ENCODE results near the gene FUBP1.
"Not testable (repeated sequence)": the region's sequence is repeated elsewhere in the genome, so short reads cannot be mapped to it uniquely, and the experiment has no call there.

The FUBP1 gene

DNA sequence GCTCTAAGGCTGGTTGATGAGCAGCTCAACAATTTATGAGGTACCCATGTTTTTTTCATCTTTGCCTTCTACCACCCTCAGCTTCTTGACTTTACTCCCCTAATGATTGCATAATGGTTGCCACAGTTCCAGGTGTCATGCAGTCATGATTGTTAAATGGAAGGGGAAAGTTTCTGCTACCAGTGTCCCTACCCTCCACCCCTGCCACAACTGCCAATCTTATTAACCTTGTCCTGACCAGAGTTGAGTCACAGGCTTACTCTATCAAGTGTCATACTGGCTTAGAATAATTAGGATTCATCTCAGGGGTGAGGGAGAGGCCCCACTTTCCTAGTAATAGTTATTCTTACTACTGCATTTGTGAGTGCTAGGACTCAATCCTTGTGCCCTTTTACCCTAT is 7.9 kb upstream of the FUBP1 start:
- DNase-seq: no peak

DNA sequence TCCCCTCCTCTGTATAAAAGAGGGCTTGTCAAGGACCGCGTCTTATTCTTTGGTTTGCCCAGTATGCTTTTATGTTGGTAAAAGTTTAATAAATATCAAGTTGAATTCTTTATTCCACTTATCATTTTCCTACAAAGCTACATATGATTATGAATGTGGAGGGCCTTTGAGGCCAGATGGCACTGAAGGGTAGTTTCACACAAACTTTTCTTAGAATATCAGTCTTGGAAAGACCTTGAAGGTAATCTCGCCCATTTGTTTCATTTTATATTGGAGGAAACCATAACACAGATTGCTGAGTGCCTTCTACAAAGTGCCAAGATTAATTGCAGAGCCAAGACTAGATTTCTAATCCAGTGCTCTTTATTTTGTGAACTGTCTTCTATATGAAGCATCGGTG is 5.8 kb upstream of the FUBP1 start:
- no peak for DNase-seq

DNA sequence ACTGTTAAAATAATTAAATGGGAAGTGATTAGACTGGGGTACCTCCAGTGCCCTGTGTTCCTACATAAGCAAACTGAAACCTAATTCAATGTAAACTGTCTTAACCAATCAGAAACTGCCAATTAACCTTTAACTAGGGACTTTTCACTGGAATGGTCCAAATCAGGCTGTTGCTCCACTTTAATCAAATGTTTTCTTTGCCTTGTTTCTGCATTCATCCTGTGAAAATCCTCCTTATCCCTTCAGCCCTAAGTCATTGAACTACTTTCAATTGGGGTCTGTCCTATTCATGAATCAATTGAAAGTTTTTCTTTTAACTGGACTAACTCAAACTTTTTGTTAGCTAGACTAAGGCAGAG is 5.1 kb upstream of the FUBP1 start:
- DNase-seq: no peak

DNA sequence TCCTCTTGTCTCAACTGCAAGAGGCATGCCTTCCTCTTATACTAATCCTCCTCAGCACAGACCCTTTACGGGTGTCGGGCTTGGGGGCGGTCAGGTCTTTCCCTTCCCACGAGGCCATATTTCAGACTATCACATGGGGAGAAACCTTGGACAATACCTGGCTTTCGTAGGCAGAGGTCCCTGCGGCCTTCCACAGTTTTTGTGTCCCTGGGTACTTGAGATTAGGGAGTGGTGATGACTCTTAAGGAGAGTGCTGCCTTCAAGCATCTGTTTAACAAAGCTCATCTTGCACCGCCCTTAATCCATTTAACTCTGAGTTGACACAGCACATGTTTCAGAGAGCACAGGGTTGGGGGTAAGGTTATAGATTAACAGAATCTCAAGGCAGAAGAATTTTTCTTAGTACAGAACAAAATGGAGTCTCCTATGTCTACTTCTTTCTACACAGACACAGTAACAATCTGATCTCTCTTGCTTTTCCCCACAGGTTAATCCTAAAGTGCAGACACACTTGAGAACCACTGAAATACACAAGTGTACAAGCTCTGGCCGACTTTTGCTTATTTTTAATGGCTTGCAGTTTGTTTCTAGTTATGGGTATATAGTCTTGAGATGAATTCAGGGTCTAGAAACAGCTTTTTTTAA is 4.6 kb upstream of the FUBP1 start:
- not testable (repeated sequence) for DNase-seq

DNA sequence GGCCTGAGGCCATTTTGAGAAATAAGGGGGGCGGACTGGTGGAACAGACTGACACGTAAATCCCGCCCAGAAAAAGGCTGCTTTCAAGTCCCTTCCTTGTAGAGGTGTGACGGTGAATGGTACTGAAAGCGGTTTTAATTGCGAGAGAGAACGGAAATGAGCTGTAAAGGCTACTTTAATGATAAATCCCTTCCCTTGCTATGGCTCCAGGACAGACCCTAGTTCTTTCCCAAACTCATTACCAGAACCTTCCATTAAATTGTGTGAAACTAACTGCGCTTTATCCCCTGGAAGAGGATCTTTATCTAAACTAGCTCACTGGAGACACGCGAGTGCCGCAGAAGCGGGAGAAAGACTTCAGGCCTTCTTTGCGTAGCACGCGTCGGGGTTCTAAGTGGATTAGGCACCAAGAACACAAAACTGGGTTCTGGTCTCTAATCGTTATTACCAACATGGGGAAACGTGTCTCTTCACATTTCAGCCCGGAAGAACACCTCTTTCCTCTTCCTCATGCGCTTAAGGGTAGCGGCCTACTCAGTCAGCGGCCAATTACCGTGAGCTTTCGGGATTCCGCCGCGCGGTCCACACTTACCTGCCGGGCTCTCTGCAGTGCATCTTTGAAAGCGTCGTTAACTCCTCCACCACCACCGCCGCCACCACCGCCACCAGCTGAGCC is 441 bp downstream of the FUBP1 start:
- peak; percentile 97 for DNase-seq

DNA sequence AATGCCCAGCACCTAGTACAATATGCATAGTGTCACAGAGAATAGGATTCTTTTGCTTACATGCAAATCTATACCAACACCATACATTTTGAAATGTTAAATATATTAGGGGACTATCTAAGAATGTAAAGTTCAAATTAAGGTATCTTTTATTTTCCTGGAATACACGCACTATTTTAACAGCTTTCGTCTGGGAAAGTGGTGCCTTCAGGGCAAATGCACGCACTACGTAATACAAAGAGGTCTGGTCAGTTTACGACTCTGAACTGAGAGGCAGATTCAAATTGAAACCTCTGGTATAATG is 931 bp downstream of the FUBP1 start:
- no peak for DNase-seq

DNA sequence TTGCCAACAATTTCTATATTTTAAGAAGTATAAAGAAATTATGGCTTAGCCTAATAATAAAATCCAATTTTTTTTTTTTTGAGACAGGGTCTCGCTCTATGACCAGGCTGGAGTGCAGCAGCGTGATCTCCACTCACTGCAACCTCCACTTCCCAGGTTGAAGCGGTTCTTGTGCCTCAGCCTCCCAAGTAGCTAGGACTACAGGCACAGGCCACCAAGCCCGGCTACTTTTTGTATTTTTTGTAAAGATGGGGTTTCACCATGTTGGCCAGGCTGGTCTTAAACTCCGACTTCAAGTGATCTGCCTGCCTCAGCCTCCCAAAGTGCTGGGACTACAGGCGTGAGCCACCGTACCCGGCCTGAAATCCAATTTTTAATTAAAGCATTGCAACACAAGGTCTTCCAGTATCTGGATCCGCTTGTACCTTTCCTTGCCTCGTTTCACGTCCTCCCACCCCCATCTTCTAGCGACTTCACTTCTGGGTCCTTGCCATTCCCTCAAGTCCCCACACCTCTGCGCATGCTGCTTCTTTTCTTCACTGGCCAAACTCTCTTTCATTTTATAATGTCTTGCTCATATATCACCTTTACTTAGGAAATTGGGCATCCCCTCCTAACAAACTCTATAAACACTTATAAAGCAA is 2.3 kb downstream of the FUBP1 start:
- DNase-seq: no peak

DNA sequence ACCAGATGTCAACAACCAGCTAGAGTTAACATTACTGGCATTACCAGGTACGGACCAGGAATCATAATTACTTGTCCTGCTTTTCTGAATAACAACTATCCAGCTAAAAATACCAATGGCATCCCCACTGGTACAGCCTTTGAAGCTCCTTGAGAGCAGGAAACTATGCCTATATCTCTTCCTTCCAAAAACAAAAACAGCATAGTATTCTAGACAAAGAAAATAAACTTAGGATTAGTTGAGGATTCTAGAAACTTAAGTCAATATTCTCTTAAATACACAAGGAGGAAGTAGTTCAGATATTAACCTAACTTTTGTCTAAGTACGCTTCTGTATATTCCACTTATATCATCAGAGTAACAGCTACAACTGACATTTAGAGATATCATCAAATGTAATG is 3.0 kb downstream of the FUBP1 start:
- DNase-seq: no peak

DNA sequence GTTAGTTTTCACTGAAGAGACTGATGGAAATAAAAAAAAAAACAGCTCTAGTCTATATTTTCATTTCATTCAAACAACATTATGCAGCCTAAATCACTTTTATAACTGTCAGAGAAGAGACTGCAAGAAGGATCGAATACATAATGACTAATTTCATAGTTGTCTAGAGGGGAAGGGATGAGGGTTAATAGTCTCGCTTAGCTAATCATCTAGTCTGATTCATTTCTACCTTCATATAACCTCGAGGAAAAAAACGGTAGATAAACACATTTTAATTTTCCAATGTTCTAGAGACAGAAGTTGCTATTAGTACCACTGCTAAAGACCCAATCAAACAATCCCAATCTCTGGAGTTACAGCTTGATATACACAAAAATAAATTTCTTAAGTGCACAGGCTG is 3.5 kb downstream of the FUBP1 start:
- no peak for DNase-seq

DNA sequence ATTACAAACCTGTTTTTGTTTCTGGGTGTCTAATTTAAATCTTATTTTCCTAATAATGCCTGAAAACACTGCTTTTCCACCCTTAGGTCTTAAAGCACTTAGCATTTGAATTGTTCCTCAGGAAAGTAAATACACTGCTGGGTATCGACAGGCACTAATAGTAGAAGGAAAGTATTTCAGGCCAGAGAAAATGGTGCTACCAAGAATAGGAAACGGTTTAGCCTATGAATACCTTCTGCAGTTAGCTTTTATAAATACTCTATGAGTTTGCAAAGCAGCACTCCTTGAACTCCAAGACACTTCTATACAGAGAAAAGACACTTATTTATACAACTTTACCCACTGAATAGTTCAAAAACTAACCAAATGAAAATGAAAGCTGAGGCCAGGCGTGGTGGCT is 6.8 kb downstream of the FUBP1 start:
- no peak for DNase-seq

DNA sequence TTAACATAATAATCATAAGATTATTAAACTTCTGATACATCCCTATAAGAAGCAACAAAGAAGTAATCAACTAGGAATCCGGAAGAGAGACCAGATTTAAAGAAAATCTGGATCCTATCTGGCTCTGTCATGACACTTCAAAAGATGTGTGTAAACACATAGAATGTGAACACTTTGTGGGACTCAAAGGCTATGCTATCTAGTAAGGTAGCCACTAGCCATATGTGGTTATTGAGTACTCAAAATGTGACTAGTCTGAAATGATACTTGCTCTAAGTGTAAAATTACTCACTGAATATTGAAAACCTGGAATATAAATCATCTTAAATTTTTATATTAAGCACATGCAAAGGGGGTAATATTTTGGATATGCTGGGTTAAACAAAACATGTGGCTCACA is 8.7 kb downstream of the FUBP1 start:
- DNase-seq: no peak

DNA sequence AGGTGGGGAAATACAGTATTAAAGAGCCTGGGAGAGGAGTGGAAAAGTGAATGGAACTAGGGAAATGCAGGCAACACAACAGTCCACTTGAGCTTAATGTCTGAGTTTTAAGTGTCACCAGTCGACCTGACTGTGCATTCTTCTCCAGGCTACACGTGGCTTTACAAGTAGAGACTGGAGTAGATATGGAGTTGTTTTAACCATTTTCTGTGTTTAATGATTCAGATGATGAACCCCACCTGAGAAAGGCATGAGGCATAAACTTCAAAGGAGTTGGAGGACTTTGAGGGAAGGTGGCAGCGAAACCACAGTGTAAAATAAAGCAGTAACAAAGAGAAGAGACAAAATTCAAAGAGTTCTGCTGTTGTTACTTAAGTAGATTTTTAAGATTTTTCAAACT is 12.6 kb downstream of the FUBP1 start:
- no peak for DNase-seq

DNA sequence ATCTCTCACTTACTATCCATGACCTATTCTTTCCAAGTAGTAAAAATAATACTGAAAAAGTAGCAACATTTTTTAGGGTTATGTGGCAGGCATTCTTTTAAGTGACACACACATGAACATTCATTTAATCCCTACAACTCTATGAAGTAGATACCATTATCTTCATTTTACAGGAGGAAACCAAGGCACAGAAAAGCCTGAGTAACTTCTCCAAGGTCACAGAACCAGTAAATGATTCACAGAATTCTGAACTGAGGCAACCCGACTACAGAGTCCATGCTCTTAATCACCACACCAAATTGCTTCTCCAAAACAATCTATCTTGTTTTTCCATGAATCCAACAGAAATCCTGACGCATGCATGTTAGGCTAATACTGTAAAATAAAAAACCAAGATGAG is 17.5 kb downstream of the FUBP1 start:
- DNase-seq: no peak

DNA sequence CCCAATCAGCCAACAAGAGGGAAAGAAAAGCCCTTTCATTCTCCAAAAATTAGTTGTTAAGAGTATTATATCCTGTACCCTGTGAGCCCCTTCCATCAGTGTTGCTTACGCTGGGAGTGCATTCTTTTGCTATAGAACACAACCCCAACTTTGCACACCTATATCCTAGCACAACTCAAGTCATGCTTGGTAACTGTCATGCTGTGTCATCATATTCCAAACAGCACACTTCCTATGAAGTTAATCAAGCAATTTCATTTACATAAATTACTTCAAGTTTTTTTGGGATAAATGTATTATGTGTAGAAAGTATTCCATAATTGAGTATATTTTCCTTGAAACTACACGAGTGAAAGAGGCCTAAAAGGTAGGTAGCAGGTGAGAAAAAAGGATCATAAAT is 20.0 kb downstream of the FUBP1 start:
- DNase-seq: no peak

DNA sequence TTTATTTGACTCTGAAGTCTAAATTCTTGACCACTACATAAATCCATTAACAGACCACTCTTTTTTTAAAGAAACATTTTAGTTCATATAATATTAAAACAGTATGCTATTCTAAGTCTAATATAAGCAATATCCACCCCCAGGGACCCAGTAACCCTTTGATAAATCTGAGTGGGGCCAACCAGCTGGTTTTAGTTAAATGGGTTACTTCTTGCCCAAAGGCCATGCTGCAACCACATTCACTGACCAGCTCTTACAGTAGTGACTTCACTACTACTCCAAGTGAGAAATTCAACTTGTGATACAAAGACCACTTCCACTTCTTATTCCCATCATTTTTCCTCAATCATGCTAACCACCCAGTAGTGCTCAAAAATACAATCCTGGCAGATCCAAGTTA is 20.5 kb downstream of the FUBP1 start:
- DNase-seq: no peak

DNA sequence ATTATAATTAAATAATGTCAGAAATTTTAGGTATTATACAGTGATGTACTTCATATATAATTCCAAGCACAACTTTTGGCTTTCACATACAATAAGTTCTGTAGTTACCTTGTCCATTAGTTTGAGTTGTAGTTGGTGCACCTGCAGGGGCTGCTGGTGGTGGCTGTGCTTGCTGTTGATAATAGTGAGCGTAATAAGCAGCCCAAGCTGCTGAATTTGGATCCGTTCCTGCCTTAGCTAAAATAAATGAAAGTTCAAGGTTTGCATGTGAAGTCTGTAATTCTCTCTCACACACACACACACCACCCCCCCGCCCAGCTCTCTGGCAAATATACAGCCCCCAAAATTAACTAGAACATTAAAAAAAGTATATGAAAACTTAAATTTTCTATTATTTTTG is 22.4 kb downstream of the FUBP1 start:
- no peak for DNase-seq

DNA sequence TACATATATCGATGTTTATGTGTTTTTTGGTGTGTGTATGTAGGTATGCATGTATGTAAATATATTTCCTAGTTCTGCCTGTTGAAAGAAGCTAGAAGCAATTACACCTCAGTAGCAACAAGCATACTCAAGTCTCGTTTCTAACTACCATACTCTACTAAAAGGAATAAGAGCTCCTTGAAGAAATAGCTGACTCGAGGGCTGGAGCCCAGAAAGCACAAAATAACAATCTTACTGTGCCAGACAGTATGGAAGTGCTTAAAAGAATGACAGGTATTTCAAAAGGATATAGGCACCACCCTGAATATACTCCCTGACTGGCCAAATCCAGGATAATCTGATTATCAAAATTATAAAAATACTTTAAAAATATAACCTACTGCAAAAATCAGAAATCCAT is 23.2 kb downstream of the FUBP1 start:
- DNase-seq: no peak

DNA sequence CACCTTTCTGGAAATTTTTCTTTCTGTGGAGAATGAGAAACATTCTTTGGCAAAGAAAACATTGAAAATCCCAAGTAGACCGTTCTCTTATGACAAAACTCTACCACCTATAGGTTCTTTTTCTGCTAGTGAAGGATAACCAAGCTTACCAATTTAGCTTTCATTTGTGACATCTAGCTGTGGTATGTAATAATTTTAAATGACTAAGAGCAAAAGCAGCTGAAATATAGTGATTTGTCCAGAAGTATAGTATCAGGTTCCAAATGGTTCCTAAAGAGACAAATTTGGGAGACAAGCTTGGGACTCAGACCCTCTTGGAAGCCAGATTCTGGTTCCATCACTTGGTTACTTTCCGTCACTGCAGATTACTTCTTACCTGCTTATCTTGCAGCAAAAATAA is 24.4 kb downstream of the FUBP1 start:
- DNase-seq: no peak

DNA sequence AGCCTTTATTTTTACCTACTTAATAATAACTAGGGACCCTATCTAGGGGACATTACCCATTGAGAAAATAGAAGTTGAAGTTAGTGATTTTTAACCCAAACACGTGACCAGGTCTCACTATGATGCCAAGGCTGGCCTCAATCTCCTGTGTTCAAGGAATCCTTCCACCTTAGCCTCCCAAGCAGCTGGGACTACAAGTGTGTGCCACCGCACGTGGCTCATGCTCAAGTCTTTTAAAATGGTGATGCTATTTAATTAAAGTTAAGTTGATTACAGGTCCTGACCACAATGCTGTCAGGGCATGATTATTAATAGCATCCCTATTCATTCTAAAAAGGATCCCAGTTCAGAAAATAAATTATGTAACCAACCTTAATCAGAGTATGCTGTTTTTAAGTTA is 25.0 kb downstream of the FUBP1 start:
- no peak for DNase-seq

DNA sequence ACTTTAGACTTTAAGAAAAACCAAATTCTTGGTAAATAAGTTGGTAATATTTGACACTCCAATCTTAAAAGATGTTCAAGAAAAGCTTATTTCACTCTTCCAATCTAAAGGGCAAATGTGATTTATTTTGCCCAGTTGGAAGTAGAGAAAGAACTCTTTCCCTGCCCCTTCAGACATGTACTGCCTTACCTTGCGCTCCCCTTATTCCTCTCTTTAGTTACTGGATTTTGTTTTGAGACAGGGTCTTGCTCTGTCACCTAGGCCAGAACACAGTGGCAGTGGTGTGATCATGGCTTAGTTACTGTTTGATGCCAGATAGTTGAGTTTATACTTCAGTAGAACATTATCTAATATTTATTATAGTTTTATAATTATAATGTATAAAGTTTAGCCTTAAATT is 27.5 kb downstream of the FUBP1 start:
- no peak for DNase-seq

DNA sequence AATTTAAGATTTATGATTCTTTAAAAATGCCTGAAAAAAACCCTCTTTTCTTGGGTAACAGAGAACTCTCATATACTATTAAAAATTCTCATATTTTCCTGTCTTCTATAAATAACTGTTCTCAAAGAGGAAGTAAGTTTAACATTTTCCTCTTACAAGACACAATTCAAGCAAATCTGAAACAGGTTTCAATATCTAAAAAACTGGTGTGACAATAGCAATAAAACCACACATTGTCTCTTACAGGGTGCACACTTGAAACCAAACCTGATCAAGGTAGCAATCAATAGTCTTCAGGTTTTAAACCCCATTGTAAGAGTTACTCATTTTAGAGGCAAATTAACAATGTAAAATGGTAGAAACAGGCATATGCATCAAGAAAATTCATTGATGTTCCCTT is 28.0 kb downstream of the FUBP1 start:
- DNase-seq: no peak

DNA sequence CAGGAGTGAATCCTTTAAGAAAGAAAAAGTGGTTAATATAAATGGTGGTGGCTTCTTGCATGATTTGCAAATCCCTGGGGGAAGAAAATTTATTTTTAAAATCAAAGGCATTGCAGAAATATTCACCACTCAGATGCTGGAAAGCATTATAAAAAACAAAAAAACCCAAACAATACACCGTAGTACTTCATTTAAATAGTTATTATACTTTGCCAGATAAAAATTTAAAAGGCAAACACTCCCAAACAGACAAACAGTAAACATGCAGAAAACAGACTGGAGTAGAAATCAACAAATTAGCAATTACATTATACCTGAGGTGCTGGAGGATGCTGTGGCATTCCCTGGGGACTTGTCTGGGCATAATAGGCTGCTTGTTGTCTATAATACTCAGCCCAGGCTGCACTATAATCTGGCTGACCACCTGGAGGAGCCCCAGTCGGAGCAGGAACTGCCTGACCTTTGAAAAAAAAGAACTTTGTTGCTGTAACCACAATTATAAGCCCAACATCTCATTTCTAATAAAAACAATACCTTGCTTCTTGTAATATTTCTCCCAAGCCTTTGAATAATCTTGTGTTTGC is 29.9 kb downstream of the FUBP1 start:
- peak; percentile 58 for DNase-seq

DNA sequence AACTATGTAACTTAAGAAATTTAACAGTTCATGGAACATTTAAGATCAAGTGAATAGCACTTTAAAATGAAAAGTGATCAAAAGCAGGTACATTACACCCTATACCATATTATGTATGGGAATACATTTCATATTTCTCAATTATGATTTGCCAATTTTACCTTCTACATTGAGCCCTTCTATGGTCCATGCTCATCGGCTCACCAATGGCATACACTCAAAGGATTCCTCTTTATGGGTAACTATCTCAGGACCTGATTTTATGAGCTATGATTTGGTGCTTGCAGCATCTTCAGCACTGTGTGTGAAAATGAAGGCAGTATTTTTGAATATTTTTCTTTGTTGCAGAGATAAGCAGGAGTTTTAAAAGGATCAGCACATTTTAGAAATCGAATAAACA is 33.5 kb downstream of the FUBP1 start:
- DNase-seq: no peak

DNA sequence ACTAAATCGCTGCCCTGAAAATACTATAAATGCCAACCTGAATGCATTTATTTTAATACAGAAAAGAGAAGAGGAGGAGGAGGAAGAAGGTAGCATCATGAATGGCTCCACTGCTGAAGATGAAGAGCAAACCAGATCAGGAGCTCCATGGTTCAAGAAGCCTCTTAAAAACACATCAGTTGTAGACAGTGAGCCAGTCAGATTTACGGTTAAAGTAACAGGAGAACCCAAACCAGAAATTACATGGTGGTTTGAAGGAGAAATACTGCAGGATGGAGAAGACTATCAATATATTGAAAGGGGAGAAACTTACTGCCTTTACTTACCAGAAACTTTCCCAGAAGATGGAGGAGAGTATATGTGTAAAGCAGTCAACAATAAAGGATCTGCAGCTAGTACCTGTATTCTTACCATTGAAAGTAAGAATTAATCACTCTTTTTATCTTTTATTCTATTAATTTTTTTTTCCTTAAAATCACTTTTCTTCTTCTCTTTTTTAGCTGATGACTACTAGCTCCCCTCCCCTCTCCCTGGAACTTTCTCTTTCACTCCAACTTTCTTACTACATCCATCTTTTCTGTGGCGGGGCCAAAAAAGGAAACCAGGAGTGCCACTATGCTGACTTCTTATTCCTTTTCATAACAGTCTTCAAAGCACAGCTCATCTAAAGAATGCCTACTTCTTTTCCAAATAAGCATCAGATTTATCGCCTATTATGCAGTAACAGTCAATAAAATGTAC is 36.3 kb downstream of the FUBP1 start:
- no peak for DNase-seq
